ENCODE measurements around the gene SLC25A43. TPM values are rescaled to one million over a fixed set of nuclear protein-coding genes. Genes with fewer than 3 reads are reported as not detected.

Gene SLC25A43
- total and polyA plus RNA-seq, 2 of the 8 experiments (the other 6 are each of a cell fraction or from before 2014, with no cell fraction given) = 3.1 to 5.8 TPM

- no peaks in the 10 kb centered on the region for H4K20me1 ChIP-seq (replicated peaks in 1 of 2; ENCODE audit: control insufficient read depth in 1 of 2, insufficient read depth in 2 of 2, low read length in 2 of 2)
- H3K9me3 ChIP-seq (ENCODE audit: insufficient read depth in 2 of 2, low read depth in 1 of 2, low read length in 1 of 2) = no peaks in the 10 kb centered on the region
- H2BK20ac ChIP-seq (ENCODE audit: low read length) = no peak overlapping the region
- no peak overlapping the region for H2AK5ac ChIP-seq (ENCODE audit: low read depth, low read length)
- H3K79me2 ChIP-seq (ENCODE audit: control insufficient read depth in 1 of 2, insufficient read depth in 2 of 2, low read length in 2 of 2) = no peaks in the 10 kb centered on the region
- no peak overlapping the region for H2BK15ac ChIP-seq (ENCODE audit: low read length)
- WGBS, 2 experiments (ENCODE audit: extremely low coverage in 1 of 2, insufficient coverage in 1 of 2, insufficient read length in 1 of 2, insufficient replicate concordance in 2 of 2, low coverage in 1 of 2, low lambda C conversion rate in 2 of 2, missing lambda C conversion rate in 1 of 2) = 90% methylated on average over 2 of the region's 3 CpGs; no CpG with 5 or more reads in 1 of the 2 experiments
- DNase-seq (ENCODE audit: low read depth in 1 of 2, low spot score in 2 of 2) = no peak
- no peak overlapping the region for H3K23ac ChIP-seq (ENCODE audit: insufficient read length)
- H3K18ac ChIP-seq (ENCODE audit: extremely low read depth, low read length) = no peak overlapping the region
- no peak for FAIRE-seq
- H3K27me3 ChIP-seq (replicated peaks in 1 of 4; ENCODE audit: control insufficient read depth in 3 of 4, extremely low read depth in 1 of 4, insufficient read depth in 3 of 4, low read length in 3 of 4) = 0 out of 7 replicates have a peak, but pooled peaks cover 0 to 6% (median under 1%) of the 10 kb centered on the region in 4 experiments
- no peaks in the 10 kb centered on the region; a peak in 1 of 7 replicates for H3K4me1 ChIP-seq (replicated peaks in 1 of 4; ENCODE audit: control insufficient read depth in 3 of 4, insufficient read depth in 4 of 4, low read length in 3 of 4)
- ChIA-PET CTCF (ENCODE audit: partially characterized antibody) (interaction anchor here (0.6 to 6.3 kb wide), 10 partner anchors 9 to 277 kb away, joined by 3 to 27 read pairs (median 3); partner anchors contain the start of gene SLC25A5), POLR2A (ENCODE audit: partially characterized antibody) (interaction anchor here (1.8 kb wide), 2 partner anchors 9 to 10 kb away, joined by 6 to 7 read pairs; partner anchors contain the start of gene SLC25A5)
- no peak overlapping the region for H3K27ac ChIP-seq (ENCODE audit: low read depth, low read length)
- H2BK12ac ChIP-seq (ENCODE audit: low read depth, low read length) = no peak overlapping the region
- no peak overlapping the region for H4K91ac ChIP-seq (replicated peaks; ENCODE audit: insufficient read length, low read length)
- H3K23me2 ChIP-seq (ENCODE audit: low read depth, low read length) = no peaks in the 10 kb centered on the region; the same call in 1 of the 2 replicates
- no peak overlapping the region for H3K14ac ChIP-seq (ENCODE audit: insufficient read length)
- H4K8ac ChIP-seq (ENCODE audit: extremely low read depth, insufficient read depth, low read length) = no peak overlapping the region
- H3K79me1 ChIP-seq (ENCODE audit: low read depth, low read length) = no peaks in the 10 kb centered on the region
- no peak overlapping the region for H2BK120ac ChIP-seq (replicated peaks; ENCODE audit: low read depth, low read length)
- no peak overlapping the region for H3K56ac ChIP-seq (replicated peaks; ENCODE audit: insufficient read length, low read depth, low read length)
- no peak overlapping the region for H3K4me2 ChIP-seq (ENCODE audit: insufficient read depth in 1 of 2, low read depth in 2 of 2, low read length in 2 of 2)
- no peak overlapping the region for H2BK5ac ChIP-seq (ENCODE audit: low read depth, low read length)
- no peak overlapping the region for H2AFZ ChIP-seq (ENCODE audit: low read length)
- no peak overlapping the region for H3K9ac ChIP-seq (replicated peaks in 1 of 4; ENCODE audit: extremely low read depth in 1 of 4, low read depth in 3 of 4, low read length in 3 of 4)
- H3K4me3 ChIP-seq (ENCODE audit: extremely low read depth in 1 of 4, insufficient read depth in 2 of 4, low read depth in 3 of 4, low read length in 4 of 4) = no peak overlapping the region
- H3K36me3 ChIP-seq (ENCODE audit: control insufficient read depth in 2 of 4, insufficient read depth in 4 of 4, low read length in 3 of 4) = no peaks in the 10 kb centered on the region
- no peak overlapping the region for H3K4ac ChIP-seq (replicated peaks; ENCODE audit: insufficient read length, low read depth, low read length)
- H4K5ac ChIP-seq (ENCODE audit: insufficient read length, low read depth, low read length) = no peak overlapping the region
- TF ChIP-seq PHF8 (conservative IDR thresholded peaks at IDR 0.05; ENCODE audit: low read depth, low read length) = no peak
- no peak for TF ChIP-seq ATF3 (IDR thresholded peaks at IDR 0.05; ENCODE audit: insufficient read depth, low read depth, low read length)
- TF ChIP-seq TEAD4 (IDR thresholded peaks at IDR 0.05; ENCODE audit: low read depth, low read length) = no peak
- no peak for TF ChIP-seq CHD1 (IDR thresholded peaks at IDR 0.05; ENCODE audit: low read depth, low read length)
- TF ChIP-seq KDM4A (IDR thresholded peaks at IDR 0.05; ENCODE audit: low read depth, low read length, severe bottlenecking) = no peak
- no peak for TF ChIP-seq ZNF274 (IDR thresholded peaks at IDR 0.05; ENCODE audit: borderline replicate concordance, extremely low read depth, low read length)
- TF ChIP-seq SIN3A (conservative IDR thresholded peaks at IDR 0.05 in 1 of 2, IDR thresholded peaks at IDR 0.05 in 1 of 2; ENCODE audit: low read depth in 1 of 2, low read length in 2 of 2) = no peak
- no peak for TF ChIP-seq RBBP5 (IDR thresholded peaks at IDR 0.05; ENCODE audit: borderline replicate concordance, low read depth, low read length)
- TF ChIP-seq YY1 (IDR thresholded peaks at IDR 0.05; ENCODE audit: low read depth, low read length) = no peak
- no peak for TF ChIP-seq CBX5 (IDR thresholded peaks at IDR 0.05; ENCODE audit: low read depth, low read length)
- no peak for TF ChIP-seq CREB1 (IDR thresholded peaks at IDR 0.05)
- no peak for TF ChIP-seq SRF (IDR thresholded peaks at IDR 0.05; ENCODE audit: low read depth, low read length)
- TF ChIP-seq RNF2 (IDR thresholded peaks at IDR 0.05; ENCODE audit: borderline replicate concordance, low read depth, low read length, missing control alignments, poor library complexity, severe bottlenecking) = no peak
Observed at GRCh38 chrX:119477812-119478232, 78.7 kb downstream of the SLC25A43 start.
